Nephron (organoid): Measurements from ENCODE around the gene SH3GLB2.

ENCODE experiments used
- H3K27ac Mint-ChIP-seq, 3 experiments: 2 replicates each; pipeline ENCODE4 v1.8.0; 2020; ENCODE audit warnings: mixed read lengths in 3 of 3, mild to moderate bottlenecking in 2 of 3, moderate library complexity in 1 of 3
- H3K27me3 Mint-ChIP-seq: 2 replicates; pipeline ENCODE4 v1.8.0; 2021; ENCODE audit warnings: low read depth, mild to moderate bottlenecking, moderate library complexity, mixed read lengths
- H3K36me3 Mint-ChIP-seq: 2 replicates; pipeline ENCODE4 v1.8.0; 2020; ENCODE audit warnings: low read depth, mixed read lengths
- H3K4me1 Mint-ChIP-seq: 2 replicates; pipeline ENCODE4 v1.8.0; 2020; ENCODE audit warnings: mixed read lengths
- H3K4me3 Mint-ChIP-seq, 3 experiments: 2 replicates each; pipeline ENCODE4 v1.8.0; 2020; ENCODE audit warnings: mild to moderate bottlenecking in 3 of 3, mixed read lengths in 3 of 3, moderate library complexity in 2 of 3
- H3K9me3 Mint-ChIP-seq: 2 replicates; pipeline ENCODE4 v1.8.0; 2020; ENCODE audit warnings: mixed read lengths
- TF ChIP-seq, protein P1 (sequence below), 3 experiments: fragments of 200-600 bp; sonication (generic); IDR thresholded peaks; one replicate each; pipeline ENCODE4 v1.5.0; 2021; ENCODE audit warnings: antibody characterized with exemption in 3 of 3; ENCODE audit not compliant: unreplicated experiment in 3 of 3

Gene SH3GLB2

DNA sequence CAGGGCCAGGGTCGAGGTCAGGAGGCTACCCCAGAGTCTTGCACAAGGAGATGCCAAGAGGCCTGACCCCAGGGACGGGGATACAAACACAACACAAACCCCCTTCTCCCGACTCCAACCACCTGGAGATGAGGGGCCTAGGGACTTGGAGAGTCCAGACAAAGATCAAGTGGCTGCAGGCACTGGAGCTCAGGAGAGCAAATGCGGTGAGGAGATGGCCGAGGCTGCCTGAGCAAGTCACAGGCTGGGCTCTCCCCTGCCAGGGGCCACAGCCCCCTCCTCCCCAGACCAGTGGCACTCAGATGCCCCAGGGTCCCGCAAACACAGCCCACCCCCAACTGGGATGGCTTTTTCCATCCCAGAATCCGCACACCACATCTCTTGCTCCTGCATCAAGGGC, 15.8 kb downstream of the SH3GLB2 start:
- H3K27ac Mint-ChIP-seq, result peak overlapping the region in 1 of 3 experiments; percentile 86
- H3K4me1 Mint-ChIP-seq, result peaks cover 14% of the 10 kb centered on the region
- no peak overlapping the region for H3K4me3 Mint-ChIP-seq
- TF ChIP-seq, protein P1, sequence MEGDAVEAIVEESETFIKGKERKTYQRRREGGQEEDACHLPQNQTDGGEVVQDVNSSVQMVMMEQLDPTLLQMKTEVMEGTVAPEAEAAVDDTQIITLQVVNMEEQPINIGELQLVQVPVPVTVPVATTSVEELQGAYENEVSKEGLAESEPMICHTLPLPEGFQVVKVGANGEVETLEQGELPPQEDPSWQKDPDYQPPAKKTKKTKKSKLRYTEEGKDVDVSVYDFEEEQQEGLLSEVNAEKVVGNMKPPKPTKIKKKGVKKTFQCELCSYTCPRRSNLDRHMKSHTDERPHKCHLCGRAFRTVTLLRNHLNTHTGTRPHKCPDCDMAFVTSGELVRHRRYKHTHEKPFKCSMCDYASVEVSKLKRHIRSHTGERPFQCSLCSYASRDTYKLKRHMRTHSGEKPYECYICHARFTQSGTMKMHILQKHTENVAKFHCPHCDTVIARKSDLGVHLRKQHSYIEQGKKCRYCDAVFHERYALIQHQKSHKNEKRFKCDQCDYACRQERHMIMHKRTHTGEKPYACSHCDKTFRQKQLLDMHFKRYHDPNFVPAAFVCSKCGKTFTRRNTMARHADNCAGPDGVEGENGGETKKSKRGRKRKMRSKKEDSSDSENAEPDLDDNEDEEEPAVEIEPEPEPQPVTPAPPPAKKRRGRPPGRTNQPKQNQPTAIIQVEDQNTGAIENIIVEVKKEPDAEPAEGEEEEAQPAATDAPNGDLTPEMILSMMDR (IDR thresholded peaks at IDR 0.05; ENCODE audit: unreplicated experiment in 3 of 3), result no peak
- H3K36me3 Mint-ChIP-seq, result peaks cover 34% of the 10 kb centered on the region
- no peaks in the 10 kb centered on the region for H3K27me3 Mint-ChIP-seq
- H3K9me3 Mint-ChIP-seq, result no peaks in the 10 kb centered on the region

DNA sequence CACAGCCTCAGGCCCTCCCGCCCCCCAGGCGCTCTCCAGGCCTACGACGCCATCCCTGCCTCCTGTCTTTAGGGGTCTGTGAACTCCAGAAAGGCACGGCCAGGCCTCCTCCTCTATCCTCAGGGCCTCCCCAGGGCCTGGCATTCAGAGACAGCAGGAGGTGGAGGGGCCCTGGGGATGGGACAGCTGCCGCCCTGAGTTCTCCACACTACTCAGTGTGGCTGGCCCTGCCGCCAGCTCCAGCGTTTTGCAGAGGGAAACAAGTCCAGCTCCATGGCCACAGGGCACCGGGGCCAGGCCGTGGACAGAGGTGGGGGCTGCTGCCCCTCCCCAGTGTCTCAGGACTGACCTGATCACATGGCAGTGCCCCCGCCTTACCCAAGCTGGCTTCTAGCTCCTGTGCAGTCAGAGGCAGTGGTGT, 16.4 kb downstream of the SH3GLB2 start:
- H3K27me3 Mint-ChIP-seq, result no peaks in the 10 kb centered on the region
- no peak overlapping the region for H3K4me3 Mint-ChIP-seq
- H3K36me3 Mint-ChIP-seq, result peaks cover 34% of the 10 kb centered on the region
- peak overlapping the region in 2 of 3 experiments; percentile 26 to 86 for H3K27ac Mint-ChIP-seq
- TF ChIP-seq, protein P1 (IDR thresholded peaks at IDR 0.05; ENCODE audit: unreplicated experiment in 3 of 3), result no peak
- H3K9me3 Mint-ChIP-seq, result no peaks in the 10 kb centered on the region
- H3K4me1 Mint-ChIP-seq, result peaks cover 15% of the 10 kb centered on the region

DNA sequence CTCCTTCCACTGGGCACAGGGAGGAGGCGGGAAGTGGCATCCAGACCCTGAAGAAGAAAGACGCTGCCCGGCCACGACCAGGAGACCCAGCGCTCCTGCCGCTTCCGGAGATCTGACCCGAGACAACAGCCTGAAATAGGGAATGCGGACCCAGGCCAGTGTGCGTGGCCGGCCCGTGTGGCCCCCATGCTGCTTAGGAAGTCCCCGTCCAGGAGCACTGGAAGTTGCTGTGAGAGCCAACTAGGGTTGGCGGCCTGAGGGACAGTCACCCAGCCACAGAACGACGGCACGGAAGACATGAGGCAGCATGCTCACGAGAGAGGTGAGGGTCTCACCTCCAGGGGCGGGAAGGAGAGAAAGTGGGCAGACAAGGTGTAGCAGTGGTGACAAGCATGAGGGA, 17.0 kb downstream of the SH3GLB2 start:
- Mint-ChIP-seq H3K4me3 (no peak overlapping the region), H3K27me3 (no peaks in the 10 kb centered on the region), H3K36me3 (peaks cover 38% of the 10 kb centered on the region), H3K27ac (peak overlapping the region in 2 of 3 experiments; percentile 24 to 86), H3K4me1 (peaks cover 15% of the 10 kb centered on the region), H3K9me3 (no peaks in the 10 kb centered on the region)
- TF ChIP-seq, protein P1 (IDR thresholded peaks at IDR 0.05; ENCODE audit: unreplicated experiment in 3 of 3), result no peak

DNA sequence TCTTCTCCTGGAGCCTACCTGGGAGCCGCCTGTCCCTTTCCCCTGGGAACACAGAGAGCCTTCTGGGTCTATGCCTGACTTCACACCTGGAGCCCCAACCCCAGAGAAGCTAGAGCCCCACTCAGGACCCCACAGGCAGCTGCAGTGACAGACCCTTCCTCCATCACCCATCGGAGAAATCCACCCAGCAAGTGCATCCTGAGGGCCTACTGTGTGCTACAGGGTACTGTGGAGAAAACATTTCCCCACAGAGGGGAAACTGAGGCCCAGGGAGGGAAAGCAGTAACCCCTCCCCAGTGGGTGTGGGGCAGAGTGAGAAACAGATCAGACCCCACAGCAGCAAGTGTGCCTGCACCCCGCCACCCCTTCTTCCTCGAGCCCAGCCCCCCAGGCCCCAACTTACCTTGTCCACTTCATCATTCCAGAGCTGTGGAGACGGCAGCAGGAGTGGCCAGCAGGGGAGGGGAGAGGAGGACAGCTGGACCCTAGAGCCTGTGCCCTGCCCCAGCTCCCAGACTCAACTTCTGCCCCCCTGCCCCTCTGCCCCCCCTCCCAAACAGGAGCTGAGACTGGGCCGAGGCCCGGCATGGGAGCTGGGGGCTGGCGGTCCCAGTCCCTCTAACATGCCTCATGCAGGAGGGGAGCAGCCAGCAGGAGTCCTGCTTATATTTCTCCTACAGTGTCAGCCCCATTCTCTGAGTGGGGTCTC, 17.7 kb downstream of the SH3GLB2 start:
- Mint-ChIP-seq H3K4me1 (peaks cover 15% of the 10 kb centered on the region), H3K27ac (peak overlapping the region in 1 of 3 experiments; percentile 86), H3K27me3 (no peaks in the 10 kb centered on the region), H3K9me3 (no peaks in the 10 kb centered on the region), H3K36me3 (peaks cover 39% of the 10 kb centered on the region), H3K4me3 (no peak overlapping the region)
- TF ChIP-seq, protein P1 (IDR thresholded peaks at IDR 0.05; ENCODE audit: unreplicated experiment in 3 of 3), result no peak

DNA sequence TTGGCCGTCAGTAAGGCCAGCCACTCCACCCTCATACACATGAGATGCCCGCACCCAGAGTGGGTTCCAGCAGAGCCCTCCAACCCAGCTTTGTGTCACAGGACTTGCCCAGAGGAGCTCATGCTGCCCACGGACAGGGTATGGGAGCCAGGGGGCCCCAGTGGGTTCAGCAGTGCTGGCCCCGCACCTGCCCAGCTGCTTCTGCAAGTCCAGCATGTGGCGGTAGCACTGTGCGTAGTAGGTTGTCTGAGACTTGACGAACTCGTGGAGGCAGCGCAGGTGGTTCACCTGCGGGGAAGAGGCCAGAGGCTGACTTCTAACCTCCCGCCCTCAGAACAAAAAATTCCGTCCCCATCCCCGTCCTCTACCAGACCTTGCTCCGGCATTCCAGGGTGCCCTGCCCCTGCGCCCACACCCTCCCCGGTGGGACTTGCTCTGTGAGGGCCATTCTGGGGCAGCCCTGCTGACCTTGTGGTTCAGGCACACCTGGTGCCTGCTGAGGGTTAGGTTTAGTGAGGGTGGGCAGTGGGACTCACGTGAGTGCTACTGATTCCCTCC, 18.5 kb downstream of the SH3GLB2 start:
- Mint-ChIP-seq H3K4me3 (no peak overlapping the region), H3K4me1 (peaks cover 15% of the 10 kb centered on the region), H3K27me3 (no peaks in the 10 kb centered on the region), H3K27ac (no peak overlapping the region), H3K36me3 (peaks cover 37% of the 10 kb centered on the region), H3K9me3 (no peaks in the 10 kb centered on the region)
- TF ChIP-seq, protein P1 (IDR thresholded peaks at IDR 0.05; ENCODE audit: unreplicated experiment in 3 of 3), result no peak
